Measurements from ENCODE around the gene VSIR. TPM values are rescaled to one million over a fixed set of nuclear protein-coding genes. Genes with fewer than 3 reads are reported as not detected.

The VSIR gene
- total RNA-seq, 1 donor from 2014 or later: 0.29 TPM

- Mint-ChIP-seq H3K27ac (ENCODE audit: unreplicated experiment) (no peak overlapping the region), H3K27me3 (ENCODE audit: unreplicated experiment) (peaks cover 3% of the 10 kb centered on the region), H3K4me1 (ENCODE audit: low read depth, unreplicated experiment) (no peaks in the 10 kb centered on the region), H3K36me3 (ENCODE audit: unreplicated experiment) (no peaks in the 10 kb centered on the region), H3K9me3 (ENCODE audit: unreplicated experiment) (no peaks in the 10 kb centered on the region), H3K4me3 (ENCODE audit: unreplicated experiment) (no peak overlapping the region)
- TF ChIP-seq CTCF (IDR thresholded peaks at IDR 0.05; ENCODE audit: partially characterized antibody, unreplicated experiment): no peak
- no peak for DNase-seq
Measured at GRCh38 chr10:71701496-71702132, 71.7 kb downstream of the VSIR start.

- TF ChIP-seq CTCF (IDR thresholded peaks at IDR 0.05; ENCODE audit: partially characterized antibody, unreplicated experiment): no peak
- H3K9me3 Mint-ChIP-seq (ENCODE audit: unreplicated experiment): no peaks in the 10 kb centered on the region
- no peaks in the 10 kb centered on the region for H3K4me1 Mint-ChIP-seq (ENCODE audit: low read depth, unreplicated experiment)
- peaks cover 3% of the 10 kb centered on the region for H3K27me3 Mint-ChIP-seq (ENCODE audit: unreplicated experiment)
- no peaks in the 10 kb centered on the region for H3K36me3 Mint-ChIP-seq (ENCODE audit: unreplicated experiment)
- no peak overlapping the region for H3K4me3 Mint-ChIP-seq (ENCODE audit: unreplicated experiment)
- no peak for DNase-seq
- no peak overlapping the region for H3K27ac Mint-ChIP-seq (ENCODE audit: unreplicated experiment)
Measured at GRCh38 chr10:71700731-71701368, 72.5 kb downstream of the VSIR start.

- no peak for TF ChIP-seq CTCF (IDR thresholded peaks at IDR 0.05; ENCODE audit: partially characterized antibody, unreplicated experiment)
- no peaks in the 10 kb centered on the region for H3K9me3 Mint-ChIP-seq (ENCODE audit: unreplicated experiment)
- H3K27ac Mint-ChIP-seq (ENCODE audit: unreplicated experiment): no peak overlapping the region
- H3K36me3 Mint-ChIP-seq (ENCODE audit: unreplicated experiment): no peaks in the 10 kb centered on the region
- no peak overlapping the region for H3K4me3 Mint-ChIP-seq (ENCODE audit: unreplicated experiment)
- peaks cover 3% of the 10 kb centered on the region for H3K27me3 Mint-ChIP-seq (ENCODE audit: unreplicated experiment)
- no peak for DNase-seq
- H3K4me1 Mint-ChIP-seq (ENCODE audit: low read depth, unreplicated experiment): no peaks in the 10 kb centered on the region
Measured at GRCh38 chr10:71698737-71699136, 74.6 kb downstream of the VSIR start.

GRCh38 chr10:71697938-71698709 lies 75.2 kb downstream of the VSIR start:
- H3K27ac Mint-ChIP-seq (ENCODE audit: unreplicated experiment): no peak overlapping the region
- H3K27me3 Mint-ChIP-seq (ENCODE audit: unreplicated experiment): peaks cover 2% of the 10 kb centered on the region
- no peak for DNase-seq
- H3K36me3 Mint-ChIP-seq (ENCODE audit: unreplicated experiment): no peaks in the 10 kb centered on the region
- no peak overlapping the region for H3K4me3 Mint-ChIP-seq (ENCODE audit: unreplicated experiment)
- H3K9me3 Mint-ChIP-seq (ENCODE audit: unreplicated experiment): no peaks in the 10 kb centered on the region
- TF ChIP-seq CTCF (IDR thresholded peaks at IDR 0.05; ENCODE audit: partially characterized antibody, unreplicated experiment): no peak
- H3K4me1 Mint-ChIP-seq (ENCODE audit: low read depth, unreplicated experiment): no peaks in the 10 kb centered on the region

Small RNAs within 50 kb of the gene (microRNA-seq; reads per million reads assigned to microRNA genes)
- not detected for gene MIR7152 (ENCODE audit: unreplicated experiment)

Other genes with a start within 250 kb of the VSIR start
- not detected for gene C10orf105, start 53.7 kb downstream of the VSIR start, total RNA-seq (ENCODE audit: unreplicated experiment)
- gene PSAP, start 77.7 kb upstream of the VSIR start, total RNA-seq (ENCODE audit: unreplicated experiment): 737 TPM
- 0.83 TPM for gene CHST3, start 190.9 kb upstream of the VSIR start, total RNA-seq (ENCODE audit: unreplicated experiment)